SKM-1 treated with dmso at 0.1 percent for 144 hours (cell line): ENCODE measurements around the gene B4GALT2.

ENCODE experiments used
- DNase-seq: peaks from one replicate; lab custom pipeline; 2025; ENCODE audit not compliant: unreplicated experiment; lab: John Stamatoyannopoulos, UW

The B4GALT2 gene

DNA sequence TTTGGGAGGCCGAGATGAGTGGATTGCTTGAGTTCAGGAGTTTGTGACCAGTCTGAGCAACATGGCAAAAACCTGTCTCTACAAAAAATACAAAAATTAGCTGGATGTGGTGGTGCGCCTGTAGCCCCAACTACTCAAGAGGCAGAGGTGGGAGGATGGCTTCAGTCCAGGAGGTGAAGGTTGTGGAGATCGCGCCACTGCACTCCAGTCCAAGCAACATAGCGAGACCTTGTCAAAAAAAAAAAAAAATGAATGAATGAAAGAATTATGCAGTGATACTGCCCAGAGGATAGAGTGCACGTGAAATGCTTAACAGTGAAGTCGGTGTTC lies 9.6 kb upstream of the B4GALT2 start:
- DNase-seq, result no peak

DNA sequence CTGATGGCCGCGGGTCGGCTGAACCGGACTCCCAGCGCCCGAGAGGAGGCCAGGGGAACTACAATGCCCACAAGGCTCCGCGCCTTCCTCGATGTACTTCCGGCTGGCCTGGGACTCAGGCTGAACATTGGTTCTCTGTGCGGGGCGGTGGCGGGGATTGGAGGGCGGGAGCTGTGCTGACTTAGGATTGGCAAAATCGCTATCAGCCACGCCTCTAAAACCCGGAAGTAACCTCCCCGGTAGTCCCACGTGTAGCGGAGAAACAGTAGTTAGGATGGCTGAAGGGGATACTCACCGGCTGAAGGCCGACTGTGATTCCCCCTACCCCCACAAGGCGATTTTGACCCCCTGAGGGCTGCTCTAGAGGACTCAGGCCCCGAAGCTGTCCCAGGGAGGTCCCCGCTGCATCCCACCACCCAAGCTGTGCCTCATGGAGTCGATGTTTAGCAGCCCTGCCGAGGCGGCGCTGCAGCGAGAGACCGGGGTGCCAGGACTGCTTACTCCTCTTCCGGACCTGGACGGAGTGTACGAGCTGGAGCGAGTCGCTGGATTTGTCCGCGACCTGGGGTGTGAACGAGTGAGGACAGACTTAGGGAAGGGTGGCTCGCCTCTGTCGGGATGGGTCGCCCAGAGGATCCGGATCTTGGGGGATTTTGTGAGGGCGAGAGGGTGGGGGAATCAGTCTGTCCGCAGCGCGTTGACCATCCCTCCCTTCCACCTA lies 9.1 kb upstream of the B4GALT2 start, which contains the start of gene DPH2:
Gene DPH2 (plus strand): TSS at position 265 of the 721 bp plus-strand sequence. CDS start 166 bp downstream, at position 431.
- peak; percentile 96 for DNase-seq

DNA sequence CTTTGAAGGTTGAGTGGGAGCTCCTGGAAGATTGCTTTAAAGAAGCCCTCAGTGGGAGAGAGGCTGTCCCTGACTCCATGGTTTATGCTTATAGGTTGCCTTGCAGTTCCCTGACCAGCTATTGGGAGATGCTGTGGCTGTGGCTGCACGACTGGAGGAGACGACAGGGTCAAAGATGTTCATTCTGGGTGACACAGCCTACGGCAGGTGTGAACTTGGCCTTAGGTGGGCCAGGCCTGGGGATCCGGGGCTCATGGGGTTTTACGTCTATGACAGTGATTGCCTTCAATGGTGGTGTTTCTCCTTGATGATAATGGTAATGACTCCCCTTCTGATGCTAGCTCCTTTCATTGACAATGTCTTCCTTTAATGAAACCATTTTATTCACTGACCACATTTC lies 8.5 kb upstream of the B4GALT2 start:
- no peak for DNase-seq

DNA sequence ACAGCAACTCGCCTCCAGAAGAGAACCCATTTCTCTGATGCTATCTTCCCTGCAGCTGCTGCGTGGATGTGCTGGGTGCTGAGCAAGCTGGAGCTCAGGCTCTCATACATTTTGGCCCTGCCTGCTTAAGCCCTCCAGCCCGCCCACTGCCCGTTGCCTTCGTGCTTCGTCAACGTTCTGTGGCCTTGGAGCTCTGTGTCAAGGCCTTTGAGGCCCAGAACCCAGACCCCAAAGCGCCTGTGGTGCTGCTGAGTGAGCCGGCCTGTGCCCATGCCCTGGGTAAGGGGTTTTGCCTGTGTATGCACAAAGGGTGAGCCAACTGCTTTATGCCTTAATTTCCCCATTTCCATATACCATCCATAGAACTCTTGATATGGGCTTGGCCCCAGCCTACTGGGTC lies 8.1 kb upstream of the B4GALT2 start:
- no peak for DNase-seq

DNA sequence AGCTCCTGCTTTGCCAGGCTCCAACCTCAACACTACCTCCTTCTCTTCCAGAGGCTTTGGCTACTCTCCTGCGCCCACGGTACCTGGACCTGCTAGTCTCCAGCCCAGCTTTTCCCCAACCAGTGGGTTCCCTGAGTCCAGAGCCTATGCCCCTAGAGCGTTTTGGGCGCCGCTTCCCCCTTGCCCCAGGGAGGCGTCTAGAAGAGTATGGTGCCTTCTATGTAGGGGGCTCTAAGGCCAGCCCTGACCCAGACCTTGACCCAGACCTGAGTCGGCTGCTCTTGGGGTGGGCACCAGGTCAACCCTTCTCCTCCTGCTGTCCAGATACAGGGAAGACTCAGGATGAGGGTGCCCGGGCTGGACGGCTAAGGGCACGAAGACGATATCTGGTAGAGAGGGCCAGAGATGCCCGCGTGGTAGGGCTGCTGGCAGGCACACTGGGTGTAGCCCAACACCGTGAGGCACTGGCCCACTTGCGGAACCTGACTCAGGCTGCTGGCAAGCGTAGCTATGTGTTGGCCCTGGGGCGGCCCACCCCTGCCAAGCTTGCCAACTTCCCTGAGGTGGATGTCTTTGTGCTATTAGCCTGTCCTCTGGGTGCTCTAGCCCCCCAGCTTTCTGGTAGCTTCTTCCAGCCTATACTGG lies 7.6 kb upstream of the B4GALT2 start:
- no peak for DNase-seq

DNA sequence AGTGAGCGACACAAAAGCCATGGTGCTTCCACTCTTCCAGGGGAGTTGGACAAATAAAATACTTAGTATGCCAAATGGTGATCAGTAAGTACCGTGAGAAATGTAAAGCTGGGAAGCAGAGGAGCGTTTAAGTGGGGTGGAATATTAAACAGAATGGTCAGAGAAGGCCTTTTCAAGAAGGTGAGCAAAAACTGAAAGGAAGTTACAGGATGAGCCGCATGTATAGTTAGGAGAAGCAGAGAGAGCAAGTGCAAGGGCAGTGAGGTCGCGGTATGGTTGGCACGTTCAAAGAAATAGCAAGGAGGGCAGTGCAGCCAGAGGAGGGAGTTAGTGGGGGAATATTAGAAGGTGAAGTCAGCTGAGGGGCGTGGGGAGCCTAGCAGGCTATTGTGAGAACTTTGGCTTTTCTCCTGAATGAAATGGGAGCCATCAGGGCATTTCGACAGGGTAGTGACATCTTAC lies 5.0 kb upstream of the B4GALT2 start:
- no peak for DNase-seq

DNA sequence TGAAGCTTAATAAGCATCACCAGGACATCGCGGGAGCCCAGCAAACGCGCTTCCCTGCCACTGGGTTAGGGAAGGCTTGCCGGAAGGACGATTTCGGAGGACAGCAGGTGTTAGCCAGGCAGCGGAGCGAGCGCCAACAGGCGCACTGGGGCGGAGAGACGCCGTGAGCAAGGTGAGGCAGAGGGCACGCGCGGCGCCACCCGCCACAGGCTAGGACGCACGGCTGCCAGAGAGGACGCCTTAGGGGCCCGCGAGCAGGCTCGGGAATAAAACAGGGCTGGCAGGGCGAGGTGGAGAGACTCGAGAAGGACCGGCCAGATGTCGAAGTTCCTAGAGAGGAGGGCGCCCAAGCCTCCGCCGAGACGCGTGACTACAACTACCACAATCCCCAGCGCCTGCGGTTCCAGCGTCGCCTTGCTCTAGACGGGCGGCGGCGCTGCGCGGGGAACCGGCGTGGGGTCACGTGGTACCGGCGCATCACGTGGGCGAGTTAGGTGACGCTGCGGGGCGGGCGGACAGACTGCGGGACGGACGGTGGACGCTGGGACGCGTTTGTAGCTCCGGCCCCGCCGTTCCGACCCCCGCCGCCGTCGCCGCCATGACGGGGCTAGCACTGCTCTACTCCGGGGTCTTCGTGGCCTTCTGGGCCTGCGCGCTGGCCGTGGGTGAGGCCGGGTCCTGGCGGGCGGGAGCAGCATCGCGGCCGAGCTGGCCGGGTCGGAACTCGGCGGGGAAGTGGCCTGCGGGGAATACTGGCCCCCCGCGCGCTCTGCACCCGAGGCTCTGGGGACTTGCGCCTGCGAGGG lies 4.4 kb upstream of the B4GALT2 start, which contains the start of gene ATP6V0B:
Gene ATP6V0B (plus strand): TSS at position 518 of the 806 bp plus-strand sequence. CDS start 81 bp downstream, at position 599.
- DNase-seq, result peak; percentile 89

DNA sequence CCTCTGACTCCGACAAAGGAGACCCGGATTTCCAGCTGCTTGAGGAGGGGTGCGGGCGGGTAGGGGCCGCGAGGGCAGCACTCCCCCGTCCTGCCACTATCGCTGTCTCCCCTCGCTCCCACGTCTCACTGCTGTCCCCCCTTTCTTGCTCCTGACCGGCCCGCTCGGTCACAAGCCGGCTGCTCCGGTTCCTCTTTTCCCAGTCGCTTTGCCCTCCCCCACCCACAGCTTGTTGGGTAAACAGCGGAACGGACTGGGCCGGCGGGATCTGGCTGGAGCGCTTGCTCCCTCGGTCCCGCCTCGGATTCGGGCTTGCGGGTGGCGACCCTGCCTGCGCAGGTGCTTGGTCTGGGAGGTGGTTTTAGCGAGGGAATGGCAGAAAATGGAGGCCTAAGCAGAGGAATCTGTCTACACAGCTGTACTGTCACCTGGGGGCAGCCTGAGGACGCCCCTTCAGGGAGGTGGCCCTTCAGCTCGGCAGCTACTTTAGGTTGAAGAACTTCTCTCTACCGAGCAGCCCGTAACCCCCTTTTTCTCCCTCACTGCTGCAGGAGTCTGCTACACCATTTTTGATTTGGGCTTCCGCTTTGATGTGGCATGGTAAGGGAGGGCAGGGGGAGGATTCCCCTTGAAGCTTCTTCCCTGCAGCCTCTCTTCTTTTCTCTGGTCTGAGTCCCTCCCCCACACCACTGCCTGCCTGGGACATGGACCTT lies 3.6 kb upstream of the B4GALT2 start:
- DNase-seq, result peak; percentile 51

DNA sequence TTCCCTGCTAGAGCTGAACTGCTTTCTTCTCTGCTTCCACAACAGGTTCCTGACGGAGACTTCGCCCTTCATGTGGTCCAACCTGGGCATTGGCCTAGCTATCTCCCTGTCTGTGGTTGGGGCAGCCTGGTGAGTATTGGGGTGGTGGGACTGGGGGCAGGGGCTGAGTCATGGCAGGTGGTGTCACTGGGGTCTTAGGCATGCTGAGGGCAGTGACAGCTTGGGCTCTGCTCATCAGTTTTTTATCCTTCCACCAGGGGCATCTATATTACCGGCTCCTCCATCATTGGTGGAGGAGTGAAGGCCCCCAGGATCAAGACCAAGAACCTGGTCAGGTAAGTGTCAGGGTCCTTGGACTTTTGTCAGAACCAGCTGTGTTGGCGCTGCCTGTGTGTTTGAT lies 3.0 kb upstream of the B4GALT2 start:
- DNase-seq, result no peak

DNA sequence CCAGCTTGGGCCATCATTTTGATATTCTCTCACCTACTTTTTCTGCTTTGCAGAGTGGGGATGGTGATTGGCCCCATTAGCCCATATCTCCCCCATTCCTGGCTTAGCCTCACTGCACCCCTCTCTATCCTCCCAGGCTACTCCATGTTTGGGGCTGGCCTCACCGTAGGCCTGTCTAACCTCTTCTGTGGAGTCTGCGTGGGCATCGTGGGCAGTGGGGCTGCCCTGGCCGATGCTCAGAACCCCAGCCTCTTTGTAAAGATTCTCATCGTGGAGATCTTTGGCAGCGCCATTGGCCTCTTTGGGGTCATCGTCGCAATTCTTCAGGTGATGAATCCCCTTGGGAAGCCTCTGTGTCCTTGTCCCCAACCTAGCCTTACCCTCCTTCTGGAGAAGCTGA lies 2.1 kb upstream of the B4GALT2 start:
- no peak for DNase-seq

DNA sequence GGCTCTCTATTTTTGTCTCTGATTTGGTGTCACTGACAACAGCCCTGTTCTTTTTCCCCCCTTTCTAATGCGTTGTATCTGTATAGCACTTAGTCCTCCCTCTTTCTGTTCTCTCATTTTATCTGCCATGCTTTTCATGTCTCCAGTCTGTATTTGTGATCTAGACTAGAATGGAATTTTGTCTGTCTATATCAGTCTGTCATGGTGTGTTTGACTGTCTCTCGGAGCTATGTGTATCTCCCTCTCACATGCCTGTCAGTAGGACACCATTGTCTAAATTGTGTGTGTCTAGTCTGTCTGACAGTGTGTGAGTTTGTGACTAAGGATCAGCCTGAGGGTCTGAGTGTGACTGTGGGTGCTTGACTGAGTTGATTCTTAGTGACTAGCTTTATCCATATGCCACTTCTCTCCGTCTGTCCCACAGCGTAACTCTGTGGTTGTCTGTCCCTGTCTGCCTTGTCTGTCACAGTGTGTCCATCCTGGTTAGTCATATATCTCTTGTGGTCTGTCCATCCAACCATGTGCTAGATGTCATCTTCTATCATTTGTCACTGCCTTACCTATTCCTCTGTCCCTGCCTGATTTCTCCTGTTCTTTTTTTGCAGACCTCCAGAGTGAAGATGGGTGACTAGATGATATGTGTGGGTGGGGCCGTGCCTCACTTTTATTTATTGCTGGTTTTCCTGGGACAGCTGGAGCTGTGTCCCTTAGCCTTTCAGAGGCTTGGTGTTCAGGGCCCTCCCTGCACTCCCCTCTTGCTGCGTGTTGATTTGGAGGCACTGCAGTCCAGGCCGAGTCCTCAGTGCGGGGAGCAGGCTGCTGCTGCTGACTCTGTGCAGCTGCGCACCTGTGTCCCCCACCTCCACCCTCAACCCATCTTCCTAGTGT lies 1.4 kb upstream of the B4GALT2 start:
- no peak for DNase-seq

DNA sequence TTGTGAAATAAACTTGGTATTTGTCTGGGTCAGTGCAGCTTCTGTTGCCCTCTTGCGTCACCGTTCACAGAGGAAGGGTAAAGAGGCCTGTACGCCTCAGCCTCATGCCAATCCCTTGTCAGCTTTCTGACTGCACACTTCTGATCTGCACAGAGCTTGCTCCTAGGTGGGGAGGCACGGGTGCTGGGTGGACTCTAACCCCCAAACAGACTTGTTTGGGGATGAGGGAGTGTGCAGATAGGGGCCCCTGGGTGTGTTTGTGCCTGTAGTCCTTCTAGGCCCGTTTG lies 803 bp upstream of the B4GALT2 start:
- no peak for DNase-seq

DNA sequence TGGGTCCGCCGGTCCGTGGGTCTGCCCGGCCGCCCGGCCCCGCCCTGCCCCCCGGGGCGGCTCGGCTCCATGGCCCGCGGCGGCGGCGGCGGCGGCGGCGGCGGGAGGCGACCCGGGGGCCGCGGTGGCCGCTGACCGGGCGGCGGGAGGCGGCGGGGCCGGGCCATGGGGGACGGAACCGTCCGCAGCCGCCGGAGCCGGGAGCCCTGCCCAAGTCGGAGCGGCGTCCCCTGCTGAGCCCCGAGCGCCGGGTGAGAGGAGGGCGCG lies 184 bp downstream of the B4GALT2 start:
- no peak for DNase-seq

DNA sequence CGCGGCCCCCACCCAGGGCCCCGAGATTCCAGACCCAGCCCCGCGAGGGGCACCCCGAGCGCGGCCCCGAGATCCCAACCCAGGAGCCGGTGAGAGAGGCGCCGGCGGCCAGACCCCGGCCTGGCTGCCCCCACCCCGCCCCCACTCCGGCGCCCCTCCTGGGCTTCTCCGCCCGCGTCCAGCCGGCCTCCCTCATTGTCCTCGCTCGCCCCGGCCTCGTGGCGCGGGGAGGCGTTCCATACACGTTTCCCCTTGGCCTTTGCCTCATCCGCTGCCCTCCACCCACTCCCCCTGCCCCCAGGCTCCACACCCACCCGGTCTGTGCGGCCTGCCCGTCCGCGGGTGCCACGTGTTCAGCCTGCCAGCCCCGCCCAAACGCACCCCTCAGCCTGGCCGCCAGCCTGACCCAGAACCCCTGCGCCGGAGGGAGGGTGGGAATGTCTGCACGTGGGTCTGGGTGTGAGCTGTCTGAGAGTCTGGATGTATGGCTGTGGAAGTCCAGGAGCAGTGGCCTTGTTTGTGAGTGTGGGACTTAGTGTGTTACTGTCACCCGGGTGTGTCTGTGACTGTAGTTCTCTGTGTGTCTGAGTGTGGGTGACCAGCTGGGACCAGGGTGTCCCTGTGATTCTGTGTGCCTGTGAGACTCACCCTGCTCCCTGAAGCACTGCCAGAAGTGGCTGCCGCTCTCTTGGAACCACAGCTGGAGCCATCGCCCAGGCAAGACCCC lies 681 bp downstream of the B4GALT2 start:
- DNase-seq, result peak; percentile 30

DNA sequence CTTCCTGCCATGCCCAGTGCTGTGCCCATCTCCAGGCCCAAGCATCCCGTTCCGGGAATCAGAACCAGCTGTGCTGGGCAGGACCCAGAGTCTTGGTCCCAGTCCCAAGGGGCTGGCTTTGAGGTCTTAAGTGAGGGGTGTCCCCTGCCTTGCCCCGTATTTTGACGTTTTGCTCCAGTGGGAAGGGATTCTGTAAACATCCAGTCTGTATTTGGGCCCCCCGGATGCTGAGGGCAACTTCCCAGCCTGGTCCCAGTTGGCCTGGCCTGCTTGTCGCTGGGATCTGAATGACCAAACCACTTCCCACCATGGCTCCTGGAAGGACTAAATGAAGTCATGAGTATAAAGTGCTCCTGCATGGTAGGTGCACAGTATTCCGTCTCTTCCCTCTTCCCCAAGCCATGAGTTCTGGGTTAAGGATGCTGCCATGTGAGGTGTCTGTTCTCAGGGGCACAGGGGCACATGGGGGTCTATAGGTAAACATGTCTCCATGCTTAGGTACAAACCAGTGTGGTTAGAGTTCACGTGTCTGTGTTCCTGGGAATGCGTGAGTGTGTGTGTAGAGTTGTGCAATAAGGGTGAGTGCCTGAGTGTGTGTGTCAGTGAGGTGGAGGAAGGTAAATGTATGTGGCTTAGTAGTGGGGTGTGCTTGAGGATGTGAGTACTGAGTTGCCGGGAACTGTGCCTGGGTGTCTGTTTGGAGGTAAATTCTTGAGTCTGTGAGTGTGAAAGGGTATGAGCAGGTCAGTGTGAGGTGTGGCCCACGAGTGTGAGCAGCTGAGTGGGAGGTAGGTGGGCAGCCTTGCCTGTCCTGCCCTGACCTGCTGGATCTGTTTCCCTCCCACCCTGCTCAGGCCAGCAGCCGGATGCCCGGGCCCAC lies 1.5 kb downstream of the B4GALT2 start:
- DNase-seq, result no peak

DNA sequence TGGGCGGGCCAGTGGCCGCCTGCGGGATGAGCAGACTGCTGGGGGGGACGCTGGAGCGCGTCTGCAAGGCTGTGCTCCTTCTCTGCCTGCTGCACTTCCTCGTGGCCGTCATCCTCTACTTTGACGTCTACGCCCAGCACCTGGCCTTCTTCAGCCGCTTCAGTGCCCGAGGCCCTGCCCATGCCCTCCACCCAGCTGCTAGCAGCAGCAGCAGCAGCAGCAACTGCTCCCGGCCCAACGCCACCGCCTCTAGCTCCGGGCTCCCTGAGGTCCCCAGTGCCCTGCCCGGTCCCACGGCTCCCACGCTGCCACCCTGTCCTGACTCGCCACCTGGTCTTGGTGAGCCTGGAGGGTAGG lies 2.1 kb downstream of the B4GALT2 start:
- no peak for DNase-seq

DNA sequence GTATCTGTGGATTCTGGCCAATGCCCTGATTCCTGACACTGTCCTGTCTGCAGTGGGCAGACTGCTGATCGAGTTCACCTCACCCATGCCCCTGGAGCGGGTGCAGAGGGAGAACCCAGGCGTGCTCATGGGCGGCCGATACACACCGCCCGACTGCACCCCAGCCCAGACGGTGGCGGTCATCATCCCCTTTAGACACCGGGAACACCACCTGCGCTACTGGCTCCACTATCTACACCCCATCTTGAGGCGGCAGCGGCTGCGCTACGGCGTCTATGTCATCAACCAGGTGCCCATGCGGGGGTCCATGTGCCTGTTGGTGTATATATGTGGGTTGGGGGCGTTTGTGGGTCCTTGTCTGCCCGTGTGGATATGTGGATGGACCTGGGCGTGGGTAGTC lies 2.6 kb downstream of the B4GALT2 start:
- DNase-seq, result no peak

DNA sequence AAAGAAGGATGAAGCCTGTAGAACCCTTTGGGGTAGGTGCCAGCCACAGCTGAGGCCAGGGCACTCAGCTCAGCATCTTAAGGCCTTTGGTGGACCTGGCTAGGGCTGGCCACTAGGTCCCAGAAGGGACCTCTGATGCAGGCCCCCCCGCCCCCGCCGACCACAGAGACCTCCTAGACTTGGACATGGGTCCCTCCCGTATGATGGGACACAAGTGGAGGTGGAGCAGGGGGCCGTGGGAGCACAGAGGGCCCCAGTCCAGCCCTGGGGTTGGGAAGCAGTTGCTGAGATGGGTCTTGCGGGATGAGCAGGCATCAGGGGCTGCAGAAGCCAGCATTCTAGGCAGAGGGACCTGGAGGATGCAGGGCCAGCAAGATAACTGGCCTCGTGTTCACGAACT lies 3.2 kb downstream of the B4GALT2 start:
- no peak for DNase-seq

DNA sequence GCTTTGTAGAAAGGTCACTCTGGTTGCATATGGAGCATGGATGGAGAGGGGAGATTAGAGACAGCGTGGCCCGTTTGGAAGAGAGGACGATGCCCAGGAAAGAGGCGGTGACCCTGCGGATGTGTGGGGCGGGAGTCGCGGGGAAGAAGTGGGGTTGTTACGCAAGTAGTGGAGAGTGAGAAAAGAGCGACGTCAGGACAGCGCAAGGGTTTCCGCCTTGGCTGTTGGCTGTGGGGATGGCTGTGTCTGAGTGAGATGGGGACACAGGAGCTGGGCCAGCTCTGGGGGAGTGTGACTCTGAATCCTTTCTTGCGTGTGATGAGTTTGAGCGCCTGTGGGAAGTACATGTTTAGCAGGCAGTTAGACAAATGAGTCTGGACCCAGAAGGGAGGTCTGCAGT lies 3.8 kb downstream of the B4GALT2 start:
- DNase-seq, result no peak
